Effector memory CD4-positive, alpha-beta T cell (primary cell): ENCODE measurements around the gene SCN4A.

Experiments used
- DNase-seq, 3 donors: peaks; one replicate each; pipeline ENCODE4 v3.0.0-alpha.2; 2020
- H3K27ac ChIP-seq: 2 replicates; pipeline ENCODE4 v1.7.0; 2013; ENCODE audit warnings: mild to moderate bottlenecking, low read length, moderate library complexity; ENCODE audit not compliant: insufficient read depth, poor library complexity, severe bottlenecking
- H3K27me3 ChIP-seq: replicated peaks from 2 replicates; pipeline ENCODE4 v1.7.0; 2013; ENCODE audit warnings: mild to moderate bottlenecking, low read length; ENCODE audit not compliant: insufficient read depth, control insufficient read depth, poor library complexity, severe bottlenecking
- H3K36me3 ChIP-seq: 2 replicates; pipeline ENCODE4 v1.7.0; 2013; ENCODE audit warnings: mild to moderate bottlenecking, low read length, moderate library complexity; ENCODE audit not compliant: control insufficient read depth, insufficient read depth
- H3K4me1 ChIP-seq: 2 replicates; pipeline ENCODE4 v1.7.0; 2013; ENCODE audit warnings: low read length, mild to moderate bottlenecking; ENCODE audit not compliant: control insufficient read depth, insufficient read depth, poor library complexity, severe bottlenecking
- H3K4me3 ChIP-seq: 2 replicates; pipeline ENCODE4 v1.7.0; 2013; ENCODE audit warnings: low read length, low read depth, mild to moderate bottlenecking; ENCODE audit not compliant: insufficient read depth, poor library complexity, severe bottlenecking
- H3K9me3 ChIP-seq: 2 replicates; pipeline ENCODE4 v1.7.0; 2013; ENCODE audit warnings: mild to moderate bottlenecking, low read length, moderate library complexity; ENCODE audit not compliant: control insufficient read depth

Gene SCN4A

GRCh38 chr17:64001763-64002529 lies 29.2 kb upstream of the SCN4A start:
- Histone ChIP-seq H3K9me3 (no peaks in the 10 kb centered on the region), H3K4me3 (no peak overlapping the region), H3K4me1 (peaks cover 24% of the 10 kb centered on the region), H3K27me3 (no peaks in the 10 kb centered on the region), H3K27ac (peak overlapping the region; percentile 8), H3K36me3 (peaks cover 55% of the 10 kb centered on the region)
- DNase-seq = no peak

DNA sequence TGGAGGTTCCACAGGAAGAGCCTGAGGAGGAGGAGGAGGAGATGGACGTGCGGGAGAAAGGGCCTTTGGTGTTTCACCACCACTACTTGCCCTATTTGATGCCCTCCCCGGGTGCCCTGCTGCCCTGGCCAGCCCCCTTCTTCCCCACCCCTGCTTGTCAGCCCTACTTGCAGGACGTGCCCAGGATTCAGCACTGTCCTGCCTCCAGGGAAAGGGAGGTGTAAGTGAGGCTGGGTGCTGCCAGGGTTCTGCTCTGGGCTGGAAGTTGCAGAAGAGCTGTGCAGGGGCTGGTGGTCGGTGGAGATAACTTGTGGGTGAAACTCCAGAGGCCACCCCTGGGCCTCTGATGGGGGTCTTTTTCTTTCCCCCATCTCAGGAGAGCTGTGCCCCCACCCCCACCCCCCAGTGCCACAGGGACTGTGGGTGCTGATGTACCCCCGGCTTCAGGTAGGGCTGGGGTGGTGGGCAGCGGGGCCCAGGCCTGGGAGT lies 28.4 kb upstream of the SCN4A start:
- Histone ChIP-seq H3K9me3 (no peaks in the 10 kb centered on the region), H3K4me3 (no peak overlapping the region), H3K27me3 (no peaks in the 10 kb centered on the region), H3K4me1 (peaks cover 21% of the 10 kb centered on the region), H3K36me3 (peaks cover 47% of the 10 kb centered on the region), H3K27ac (peak overlapping the region; percentile 8)
- no peak for DNase-seq

DNA sequence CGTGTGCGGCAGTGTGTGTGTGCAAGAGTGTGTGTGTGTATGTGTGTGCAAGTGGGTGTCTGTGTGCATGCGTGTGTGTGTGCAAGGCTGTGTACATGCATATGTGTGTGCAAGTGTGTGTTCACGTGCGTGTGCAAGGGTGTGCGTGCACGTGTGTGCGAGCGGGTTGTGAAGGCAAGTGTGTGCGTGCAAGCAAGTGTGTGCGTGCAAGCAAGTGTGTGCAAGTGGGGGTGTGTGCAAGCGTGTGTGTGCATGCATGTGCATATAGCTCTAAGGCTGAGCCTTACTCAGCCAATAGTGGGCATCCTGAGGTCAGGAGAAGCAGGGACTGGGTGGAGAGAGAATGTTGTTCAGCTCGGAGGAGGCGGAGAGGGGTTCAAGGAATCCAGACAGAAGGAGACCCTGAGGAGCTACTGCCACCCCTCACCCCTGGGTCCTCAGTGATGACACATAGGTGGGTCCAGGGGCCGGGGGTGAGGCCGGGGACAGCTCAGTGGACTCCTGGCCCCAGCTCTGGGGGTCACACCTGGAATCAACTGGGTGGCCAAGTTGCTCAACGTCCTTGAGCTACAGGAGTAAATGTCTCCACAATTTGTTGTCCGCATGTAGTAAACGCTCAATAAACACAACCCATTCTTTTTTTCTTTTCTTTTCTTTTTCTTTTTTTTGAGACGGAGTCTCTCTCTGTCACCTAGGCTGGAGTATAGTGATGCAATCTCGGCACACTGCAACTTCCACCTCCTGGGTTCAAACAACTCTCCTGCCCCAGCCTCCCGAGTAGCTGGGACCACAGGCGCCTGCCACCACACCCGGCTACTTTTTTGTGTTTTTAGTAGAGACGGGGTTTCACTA lies 27.2 kb upstream of the SCN4A start:
- H3K4me1 ChIP-seq = peaks cover 21% of the 10 kb centered on the region
- no peak overlapping the region for H3K4me3 ChIP-seq
- DNase-seq = no peak
- H3K27ac ChIP-seq = no peak overlapping the region
- H3K27me3 ChIP-seq = no peaks in the 10 kb centered on the region
- H3K36me3 ChIP-seq = peaks cover 34% of the 10 kb centered on the region
- no peaks in the 10 kb centered on the region for H3K9me3 ChIP-seq

GRCh38 chr17:63998721-63999679 lies 26.3 kb upstream of the SCN4A start:
- H3K27ac ChIP-seq = peak overlapping the region; percentile 67
- H3K9me3 ChIP-seq = no peaks in the 10 kb centered on the region
- no peaks in the 10 kb centered on the region for H3K27me3 ChIP-seq
- H3K36me3 ChIP-seq = peaks cover 25% of the 10 kb centered on the region
- peaks cover 24% of the 10 kb centered on the region for H3K4me1 ChIP-seq
- DNase-seq = peak in 2 of 3 donors; percentile 24 to 29
- H3K4me3 ChIP-seq = peak overlapping the region; percentile 83

DNA sequence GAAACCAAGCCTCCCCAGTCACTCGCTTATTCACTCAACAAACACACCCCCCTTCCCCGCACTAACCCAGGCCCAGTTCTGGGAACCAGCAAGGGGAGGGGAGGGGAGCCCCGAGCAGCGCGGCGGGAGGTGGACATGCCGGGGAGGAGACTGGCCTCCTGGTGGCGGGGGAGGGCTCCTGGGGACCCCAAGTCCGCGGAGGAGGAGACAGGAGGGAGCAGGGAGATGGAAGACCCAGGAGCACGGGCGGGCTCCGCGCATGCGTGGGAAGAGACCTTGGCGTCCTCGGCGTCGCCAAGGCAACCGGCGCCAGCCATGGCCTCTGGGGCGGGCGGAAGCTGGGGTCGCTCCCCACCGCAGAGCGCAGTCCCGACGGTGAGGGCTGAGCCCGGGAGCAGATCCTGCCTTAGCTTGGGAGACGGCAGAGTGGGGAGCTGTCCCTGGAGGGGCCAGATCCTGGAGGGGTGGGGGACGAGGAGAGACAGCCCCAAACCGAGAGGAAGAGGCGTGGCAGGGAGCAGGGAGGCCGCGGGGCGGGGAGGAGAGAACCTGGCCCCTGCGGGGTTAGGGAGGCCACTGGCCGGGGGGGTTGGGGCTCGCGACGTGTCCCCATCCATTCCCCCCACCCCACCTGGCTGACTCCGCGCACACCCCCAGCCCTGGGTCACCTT lies 25.5 kb upstream of the SCN4A start, which contains the start of gene PRR29:
PRR29 (plus strand) TSS at position 302 of the 671 bp plus-strand sequence; CDS start at position 316, 14 bp downstream.
- Histone ChIP-seq H3K27me3 (no peaks in the 10 kb centered on the region), H3K27ac (peak within 1 kb of the TSS; percentile 67)

GRCh38 chr17:63997341-63998048 lies 24.8 kb upstream of the SCN4A start:
- Histone ChIP-seq H3K9me3 (no peaks in the 10 kb centered on the region), H3K4me1 (peaks cover 34% of the 10 kb centered on the region), H3K4me3 (peak overlapping the region; percentile 83), H3K27me3 (no peaks in the 10 kb centered on the region), H3K27ac (peak overlapping the region; percentile 67), H3K36me3 (peaks cover 11% of the 10 kb centered on the region)
- no peak for DNase-seq

More for the DNA sequence above, 25.5 kb upstream of the SCN4A start, which contains the start of gene PRR29:
- no peaks in the 10 kb centered on the region for H3K9me3 ChIP-seq
- peaks cover 31% of the 10 kb centered on the region for H3K4me1 ChIP-seq
- H3K36me3 ChIP-seq = peaks cover 17% of the 10 kb centered on the region
- DNase-seq = peak; percentile 61 to 74 (median 63)
- H3K4me3 ChIP-seq = peak within 1 kb of the TSS; percentile 83

- no peak overlapping the region for H3K27ac ChIP-seq
- no peaks in the 10 kb centered on the region for H3K9me3 ChIP-seq
- peaks cover 2% of the 10 kb centered on the region for H3K36me3 ChIP-seq
- no peaks in the 10 kb centered on the region for H3K27me3 ChIP-seq
- DNase-seq = no peak
- H3K4me1 ChIP-seq = peaks cover 39% of the 10 kb centered on the region
- no peak overlapping the region for H3K4me3 ChIP-seq
These were observed 23.9 kb upstream of the SCN4A start for GRCh38 chr17:63996430-63997182.

DNA sequence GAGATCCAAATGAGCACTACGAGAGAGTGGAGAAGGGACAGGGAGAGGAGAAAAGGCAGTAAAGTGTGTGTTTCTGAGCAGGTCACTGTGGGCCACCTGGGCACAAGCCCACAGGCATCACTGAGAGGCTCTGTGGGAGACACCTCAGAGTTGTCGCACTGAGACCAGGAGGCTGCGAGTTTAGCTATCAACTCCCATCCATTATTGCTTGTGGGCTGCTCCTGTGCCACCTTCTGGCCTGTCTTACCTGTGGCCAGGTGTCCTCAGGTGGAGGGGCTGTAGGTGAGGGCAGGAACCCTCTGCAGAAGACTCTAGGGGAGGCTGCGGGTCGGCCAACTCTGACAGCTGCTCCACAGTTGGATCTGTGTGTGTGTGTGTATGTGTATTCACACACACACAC lies 22.9 kb upstream of the SCN4A start:
- Histone ChIP-seq H3K27me3 (no peaks in the 10 kb centered on the region), H3K4me3 (no peak overlapping the region), H3K27ac (no peak overlapping the region), H3K36me3 (no peaks in the 10 kb centered on the region), H3K9me3 (no peaks in the 10 kb centered on the region), H3K4me1 (peaks cover 42% of the 10 kb centered on the region)
- no peak for DNase-seq
